Neural cell (in vitro differentiated cells): ENCODE results near the gene GPC1.

Experiments used
- CTCF ChIP-seq: fragments of 450-650 bp; IDR thresholded peaks from 2 replicates; pipeline ENCODE4 v1.5.1; 2014; ENCODE audit warnings: antibody characterized with exemption, mild to moderate bottlenecking, moderate library complexity; ENCODE audit not compliant: poor library complexity, severe bottlenecking
- REST ChIP-seq: IDR thresholded peaks from 2 replicates; pipeline ENCODE4 v1.6.1; 2012; ENCODE audit warnings: borderline replicate concordance

GRCh38 chr2:240502430-240503121 lies 67.1 kb downstream of the GPC1 start:
- TF ChIP-seq CTCF (no peak), REST (no peak)
